Activated CD8-positive, alpha-beta memory T cell treated with anti-CD3 and anti-CD28 coated beads, Interleukin-2, amount 50 U/mL, for 1 hour (primary cell): ENCODE measurements around the gene ABTB1.

Experiments used
- DNase-seq: peaks from one replicate; pipeline ENCODE4 v3.0.0-alpha.2; 2020; ENCODE audit errors: extremely low read depth

Gene ABTB1

GRCh38 chr3:127686512-127686894 lies 13.8 kb downstream of the ABTB1 start:
- DNase-seq = no peak

- no peak for DNase-seq
Observed at GRCh38 chr3:127687228-127687737, 14.5 kb downstream of the ABTB1 start.

GRCh38 chr3:127688022-127688415 lies 15.3 kb downstream of the ABTB1 start:
- DNase-seq = no peak

DNA sequence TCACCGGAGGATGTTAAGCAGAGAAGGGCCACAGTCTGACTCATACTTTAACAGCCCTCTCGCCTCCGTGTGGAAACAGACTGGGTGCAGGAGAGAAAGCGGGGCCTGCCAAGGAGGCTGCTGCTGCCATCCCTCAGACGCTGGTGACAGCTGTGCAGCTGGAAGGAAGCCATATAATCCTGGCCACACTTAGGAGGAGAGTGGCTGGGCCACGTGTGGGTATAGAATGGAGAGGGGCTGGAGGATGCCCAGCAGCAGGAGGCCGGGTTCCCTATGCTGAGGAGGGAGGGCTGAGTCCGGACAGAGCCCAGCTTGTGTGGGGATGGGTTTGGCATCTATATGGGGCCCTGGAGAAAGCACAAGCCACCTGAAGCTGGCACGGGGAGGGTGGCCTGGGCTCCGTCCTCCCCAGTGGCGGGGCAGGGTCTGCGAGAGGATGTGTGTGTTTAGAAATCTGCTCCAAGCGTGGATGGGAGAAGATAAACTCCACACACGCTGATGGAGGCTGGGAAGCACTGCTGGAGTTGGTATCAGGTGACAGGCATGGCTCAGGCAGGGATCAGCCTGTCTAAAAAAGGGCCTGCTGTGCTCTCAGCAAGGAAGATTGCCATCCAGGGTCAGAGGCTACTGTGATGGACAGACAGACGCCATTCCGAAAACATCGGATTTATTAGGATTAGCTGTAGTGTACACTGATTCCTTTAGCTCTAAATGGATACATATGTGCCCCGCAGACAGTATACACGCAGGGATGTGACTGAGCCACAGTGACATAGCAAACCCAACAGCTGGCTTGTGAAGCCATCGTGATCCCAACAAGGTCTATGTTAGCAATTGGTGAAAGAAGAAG lies 15.9 kb downstream of the ABTB1 start:
- no peak for DNase-seq

DNA sequence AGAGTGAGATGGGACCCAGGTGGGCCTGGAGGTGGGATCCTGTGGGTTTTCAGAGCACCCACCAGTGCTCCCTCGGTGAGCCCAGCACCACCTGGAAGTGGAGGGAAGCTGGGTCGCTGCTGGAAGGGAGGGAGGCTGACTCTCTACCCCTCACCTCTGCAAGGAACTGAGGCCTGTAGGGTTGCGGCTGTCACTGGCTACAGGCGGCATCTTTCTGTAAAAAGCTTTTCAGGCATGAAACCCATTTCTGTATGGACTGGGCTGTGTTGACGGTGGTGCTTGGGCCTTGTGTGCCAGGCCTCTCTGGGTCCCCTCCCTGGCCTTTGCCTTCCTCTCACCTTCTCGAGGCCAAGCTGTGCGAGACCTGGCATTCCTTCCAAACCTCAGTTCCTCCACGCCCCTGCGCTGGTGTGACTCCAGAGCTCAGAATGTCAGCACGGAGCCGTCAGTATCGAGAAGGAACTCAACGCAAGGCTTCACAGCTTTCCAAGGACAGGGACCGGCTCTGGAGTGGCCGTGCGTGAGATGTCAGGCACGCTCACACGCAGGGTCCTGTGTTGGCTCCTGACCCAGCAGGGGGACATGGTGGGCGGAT lies 16.6 kb downstream of the ABTB1 start:
- DNase-seq = no peak

GRCh38 chr3:127690106-127690505 lies 17.4 kb downstream of the ABTB1 start:
- no peak for DNase-seq

GRCh38 chr3:127690823-127691452 lies 18.2 kb downstream of the ABTB1 start:
- DNase-seq = no peak

DNA sequence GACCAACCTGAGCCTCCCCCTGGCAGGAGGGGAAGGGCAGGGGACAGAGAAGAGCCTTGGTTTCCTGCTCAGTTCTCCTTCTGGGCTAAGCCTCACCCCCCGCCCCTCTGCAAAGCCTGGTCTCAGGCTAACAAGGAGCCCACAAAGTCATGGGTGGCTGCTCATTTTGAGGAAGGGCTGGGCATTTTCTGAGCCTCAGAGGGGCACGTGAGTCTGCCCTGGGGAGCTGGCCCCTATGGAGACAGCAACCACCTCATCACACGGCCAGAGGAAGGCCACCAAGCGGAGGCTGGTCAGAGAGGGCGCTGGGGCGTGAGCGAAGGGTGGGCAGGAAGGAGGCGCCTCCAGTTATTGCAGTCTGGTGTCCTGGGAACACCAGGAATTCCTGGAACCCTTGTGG lies 18.7 kb downstream of the ABTB1 start:
- no peak for DNase-seq

DNA sequence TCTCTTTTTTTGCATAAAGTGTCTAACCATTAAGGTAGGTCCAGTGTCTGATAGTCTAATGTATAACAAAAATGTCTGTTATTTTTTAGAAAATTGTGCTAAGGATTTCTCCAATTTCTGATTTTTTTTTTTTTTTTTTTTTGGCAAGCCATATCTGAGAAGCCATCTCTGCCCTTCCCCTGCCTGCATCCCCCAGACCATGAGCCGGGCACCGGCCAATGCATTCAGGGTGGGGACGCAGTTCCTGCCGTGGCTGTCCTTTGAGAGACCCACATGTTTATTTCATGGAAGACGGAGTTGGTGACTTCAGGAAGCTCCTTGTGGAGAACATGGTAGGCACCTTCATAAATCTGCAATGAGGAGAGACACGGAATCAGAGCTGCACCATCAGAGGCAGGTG lies 19.2 kb downstream of the ABTB1 start:
- no peak for DNase-seq

DNA sequence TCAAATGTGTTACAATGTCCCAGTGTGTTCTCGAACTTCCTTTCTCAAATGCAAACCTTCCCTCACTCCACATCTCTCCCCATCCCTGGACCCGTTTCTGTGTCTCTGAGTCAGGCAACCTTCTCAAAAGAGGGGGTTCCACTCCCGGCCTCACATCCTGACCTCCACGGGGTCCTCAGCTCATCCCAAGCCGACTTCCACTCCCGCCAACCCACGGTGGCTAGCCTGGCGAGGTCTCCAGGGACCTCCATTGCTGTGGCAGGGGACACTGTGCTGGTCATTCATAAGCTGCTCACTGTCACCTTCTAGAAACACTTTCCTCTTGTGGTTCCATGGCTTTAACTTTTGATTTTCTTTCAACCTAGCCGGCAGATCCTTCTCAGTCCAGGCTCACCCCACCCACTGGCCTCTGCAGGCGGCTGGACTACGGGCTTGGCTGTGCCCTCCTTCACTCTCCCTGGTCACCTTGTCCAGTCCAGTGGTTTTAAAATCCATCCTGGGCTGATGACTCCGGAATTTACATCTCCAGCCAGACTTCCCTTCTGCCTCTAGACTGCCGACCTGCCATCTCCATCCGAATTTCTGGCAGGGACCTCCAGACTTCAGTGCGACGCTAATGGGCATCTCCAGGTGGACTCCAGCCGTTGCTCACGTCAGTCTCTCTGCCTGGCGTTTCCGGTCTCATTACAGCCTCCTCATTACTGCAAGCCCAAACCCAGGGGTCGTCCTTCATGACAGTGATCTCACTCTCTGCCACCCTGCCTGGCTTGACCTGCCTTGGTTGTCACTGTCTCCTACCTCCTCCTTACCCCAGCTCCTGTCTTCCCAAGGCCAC lies 20.0 kb downstream of the ABTB1 start:
- DNase-seq = no peak

GRCh38 chr3:127693336-127693843 lies 20.6 kb downstream of the ABTB1 start:
- no peak for DNase-seq

GRCh38 chr3:127694467-127695215 lies 21.9 kb downstream of the ABTB1 start:
- no peak for DNase-seq

GRCh38 chr3:127697551-127698240 lies 24.9 kb downstream of the ABTB1 start:
- no peak for DNase-seq

DNA sequence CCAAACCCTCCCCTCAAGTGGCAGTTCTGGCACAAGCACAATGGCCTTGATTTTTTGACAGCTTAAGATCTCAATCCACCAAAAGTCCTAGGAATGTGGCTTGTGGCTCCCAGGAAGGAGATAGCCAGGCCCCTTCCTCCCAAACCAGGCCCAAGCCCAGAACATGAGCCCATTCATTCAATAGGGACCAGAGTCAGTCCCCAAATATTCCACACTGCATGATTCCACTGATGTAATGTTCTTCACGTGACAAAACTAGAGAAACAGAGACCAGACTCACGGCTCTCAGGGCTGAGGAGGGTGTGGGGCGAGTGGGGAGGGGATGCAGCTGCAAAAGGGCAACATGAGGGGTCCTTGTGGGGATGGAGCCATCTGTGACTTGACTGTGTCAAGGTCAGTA lies 25.5 kb downstream of the ABTB1 start:
- DNase-seq = no peak

DNA sequence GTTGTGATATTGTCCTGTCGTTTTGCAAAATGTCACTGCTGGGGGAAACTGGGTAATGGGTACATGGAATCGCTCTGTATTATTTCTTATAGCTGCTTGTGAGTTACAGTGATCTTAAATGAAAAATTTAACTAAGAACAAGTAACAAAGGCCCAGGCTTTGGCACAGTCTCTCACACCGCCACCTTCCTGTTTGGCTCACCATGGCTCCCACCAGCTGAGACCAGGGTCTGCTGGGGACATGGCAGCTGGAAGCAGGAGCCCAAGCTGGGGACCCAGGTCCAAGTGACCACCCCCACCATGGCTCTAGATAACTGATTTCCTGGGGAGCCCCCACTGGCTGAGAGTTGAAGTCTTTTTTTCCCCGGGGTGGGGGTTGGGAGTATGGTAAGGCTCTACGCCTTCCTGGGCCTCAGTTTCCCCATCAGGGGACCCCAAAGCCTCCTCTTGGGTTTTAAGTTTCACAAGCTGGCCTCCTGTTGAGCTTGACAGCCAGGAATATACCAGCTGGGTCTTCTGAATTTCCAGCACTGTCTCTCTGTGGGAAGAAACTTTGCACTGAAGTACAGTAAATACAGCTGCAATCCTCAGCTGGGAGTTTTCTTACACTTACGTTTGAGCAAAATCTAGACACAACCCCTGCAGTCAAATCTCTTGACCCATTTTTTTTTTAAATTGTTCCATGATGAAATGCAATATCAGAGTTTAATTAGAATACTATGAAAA lies 26.1 kb downstream of the ABTB1 start:
- DNase-seq = no peak

- DNase-seq = no peak
Observed at GRCh38 chr3:127699416-127700300, 26.9 kb downstream of the ABTB1 start.

GRCh38 chr3:127700406-127700805 lies 27.7 kb downstream of the ABTB1 start:
- DNase-seq = no peak

- DNase-seq = no peak
Observed at GRCh38 chr3:127701280-127701911, 28.6 kb downstream of the ABTB1 start.
